ENCODE results near the gene ATOH7.
"Not testable (repeated sequence)": the region's sequence is repeated elsewhere in the genome, so short reads cannot be mapped to it uniquely, and the experiment has no call there.

ATOH7 gene

GRCh38 chr10:68231817-68232251 lies at the start of gene ATOH7:
TSS of gene ATOH7 (minus strand) at chr10:68232113. CDS start at chr10:68231677, 436 bp downstream.
- in situ Hi-C loops (cut with HindIII; ENCODE audit: low sequenced_read_pairs) = no loop called here

- in situ Hi-C loops (cut with HindIII; ENCODE audit: low sequenced_read_pairs) = no loop called here
Observed at GRCh38 chr10:68280758-68281157, 48.8 kb upstream of the ATOH7 start.

- in situ Hi-C loops (cut with HindIII; ENCODE audit: low sequenced_read_pairs) = not testable (repeated sequence)
Observed at GRCh38 chr10:68278906-68279753, 47.2 kb upstream of the ATOH7 start.

- in situ Hi-C loops (cut with HindIII; ENCODE audit: low sequenced_read_pairs) = not testable (repeated sequence)
Observed at GRCh38 chr10:68277814-68278213, 45.9 kb upstream of the ATOH7 start.

- in situ Hi-C loops (cut with HindIII; ENCODE audit: low sequenced_read_pairs) = no loop called here
Observed at GRCh38 chr10:68276224-68276623, 44.3 kb upstream of the ATOH7 start.

- in situ Hi-C loops (cut with HindIII; ENCODE audit: low sequenced_read_pairs) = no loop called here
Observed at GRCh38 chr10:68275600-68276126, 43.8 kb upstream of the ATOH7 start.

GRCh38 chr10:68272833-68273232 lies 40.9 kb upstream of the ATOH7 start:
- in situ Hi-C loops (cut with HindIII; ENCODE audit: low sequenced_read_pairs) = no loop called here

GRCh38 chr10:68271196-68271882 lies 39.4 kb upstream of the ATOH7 start:
- in situ Hi-C loops (cut with HindIII; ENCODE audit: low sequenced_read_pairs) = no loop called here

- in situ Hi-C loops (cut with HindIII; ENCODE audit: low sequenced_read_pairs) = no loop called here
Observed at GRCh38 chr10:68269562-68270290, 37.8 kb upstream of the ATOH7 start.

GRCh38 chr10:68261132-68261856 lies 29.4 kb upstream of the ATOH7 start:
- in situ Hi-C loops (cut with HindIII; ENCODE audit: low sequenced_read_pairs) = no loop called here

GRCh38 chr10:68253346-68253745 lies 21.4 kb upstream of the ATOH7 start:
- in situ Hi-C loops (cut with HindIII; ENCODE audit: low sequenced_read_pairs) = no loop called here

GRCh38 chr10:68251625-68252495 lies 19.9 kb upstream of the ATOH7 start:
- in situ Hi-C loops (cut with HindIII; ENCODE audit: low sequenced_read_pairs) = no loop called here

GRCh38 chr10:68251151-68251550 lies 19.2 kb upstream of the ATOH7 start:
- in situ Hi-C loops (cut with HindIII; ENCODE audit: low sequenced_read_pairs) = no loop called here

- in situ Hi-C loops (cut with HindIII; ENCODE audit: low sequenced_read_pairs) = no loop called here
Observed at GRCh38 chr10:68249297-68249696, 17.4 kb upstream of the ATOH7 start.

GRCh38 chr10:68247931-68248330 lies 16.0 kb upstream of the ATOH7 start:
- in situ Hi-C loops (cut with HindIII; ENCODE audit: low sequenced_read_pairs) = no loop called here

- in situ Hi-C loops (cut with HindIII; ENCODE audit: low sequenced_read_pairs) = not testable (repeated sequence)
Observed at GRCh38 chr10:68246397-68246796, 14.5 kb upstream of the ATOH7 start.

- in situ Hi-C loops (cut with HindIII; ENCODE audit: low sequenced_read_pairs) = no loop called here
Observed at GRCh38 chr10:68242051-68242450, 10.1 kb upstream of the ATOH7 start.

GRCh38 chr10:68239596-68240150 lies 7.8 kb upstream of the ATOH7 start:
- in situ Hi-C loops (cut with HindIII; ENCODE audit: low sequenced_read_pairs) = no loop called here

- in situ Hi-C loops (cut with HindIII; ENCODE audit: low sequenced_read_pairs) = no loop called here
Observed at GRCh38 chr10:68239069-68239468, 7.2 kb upstream of the ATOH7 start.
